ENCODE measurements around the gene DPPA3.
"Not testable (repeated sequence)": the region's sequence is repeated elsewhere in the genome, so short reads cannot be mapped to it uniquely, and the experiment has no call there.

The DPPA3 gene

DNA sequence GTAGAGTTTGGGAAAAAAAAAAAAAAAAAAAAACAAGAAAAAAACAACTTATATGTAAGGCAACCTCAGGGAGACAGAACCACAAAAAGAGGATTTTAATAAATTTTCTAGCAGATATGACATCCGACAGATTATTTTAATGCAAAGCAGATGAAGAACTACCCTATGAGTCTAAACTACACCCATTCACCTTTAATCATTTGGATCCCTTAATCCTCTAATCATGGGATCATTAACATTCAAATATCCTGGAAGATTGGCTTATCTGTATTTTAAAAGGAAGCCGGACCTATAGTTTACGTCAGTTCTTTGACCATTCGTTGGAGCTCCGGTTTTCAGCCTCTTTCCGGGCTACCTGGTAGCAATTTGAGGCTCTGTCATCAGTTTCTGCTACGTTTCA lies at the start of gene DPPA3:
TSS of gene DPPA3 (plus strand) at position 301 of the 400 bp plus-strand sequence. CDS start 138 bp downstream, outside the sequence.
- no peak for DNase-seq

GRCh38 chr12:7661741-7662140 lies 49.5 kb upstream of the DPPA3 start:
- DNase-seq = no peak

- no peak for DNase-seq
Observed at GRCh38 chr12:7666595-7666994, 44.6 kb upstream of the DPPA3 start.

DNA sequence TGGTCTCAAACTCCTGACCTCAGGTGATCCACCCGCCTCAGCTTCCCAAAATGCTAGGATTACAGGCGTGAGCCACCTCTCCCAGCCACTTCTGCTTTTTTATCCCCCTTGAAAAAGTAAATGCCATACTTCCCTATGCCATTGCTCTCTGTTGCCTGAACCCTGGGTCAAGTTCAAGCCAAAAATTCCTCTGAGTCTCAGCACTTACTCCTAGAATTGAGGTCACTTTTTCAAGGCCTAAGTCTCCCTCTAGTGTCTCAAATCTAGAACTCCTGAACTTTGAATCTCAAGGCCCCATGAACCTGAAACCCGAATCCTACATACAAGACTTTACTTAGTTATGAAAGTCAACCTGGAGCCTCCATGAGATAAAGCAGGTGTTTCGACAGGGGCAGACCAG lies 44.1 kb upstream of the DPPA3 start:
- DNase-seq = peak; percentile 18

GRCh38 chr12:7668171-7668570 lies 43.1 kb upstream of the DPPA3 start:
- no peak for DNase-seq

DNA sequence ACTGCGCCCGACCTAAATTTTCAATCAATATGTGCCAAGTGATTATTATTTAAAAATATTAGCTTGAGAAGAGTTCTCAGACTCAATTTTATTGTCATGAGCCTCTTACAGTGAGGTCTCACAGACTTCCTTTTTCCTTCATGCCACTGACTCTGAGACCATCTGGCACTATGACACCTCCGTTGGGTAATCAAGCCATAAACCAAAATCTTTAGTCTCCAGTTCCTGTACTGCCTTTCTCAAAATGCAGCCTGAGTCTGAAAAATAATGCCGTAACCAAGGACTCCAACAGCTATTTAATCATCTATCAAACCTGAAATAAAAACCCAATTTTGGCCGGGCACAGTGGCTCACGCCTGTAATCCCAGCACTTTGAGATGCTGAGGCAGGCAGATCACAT lies 35.8 kb upstream of the DPPA3 start:
- DNase-seq = not testable (repeated sequence)

- DNase-seq = peak; percentile 49
Observed at GRCh38 chr12:7677432-7677888, 33.8 kb upstream of the DPPA3 start.

GRCh38 chr12:7678744-7679143 lies 32.5 kb upstream of the DPPA3 start:
- no peak for DNase-seq

GRCh38 chr12:7679251-7680045 lies 31.8 kb upstream of the DPPA3 start:
- no peak for DNase-seq

DNA sequence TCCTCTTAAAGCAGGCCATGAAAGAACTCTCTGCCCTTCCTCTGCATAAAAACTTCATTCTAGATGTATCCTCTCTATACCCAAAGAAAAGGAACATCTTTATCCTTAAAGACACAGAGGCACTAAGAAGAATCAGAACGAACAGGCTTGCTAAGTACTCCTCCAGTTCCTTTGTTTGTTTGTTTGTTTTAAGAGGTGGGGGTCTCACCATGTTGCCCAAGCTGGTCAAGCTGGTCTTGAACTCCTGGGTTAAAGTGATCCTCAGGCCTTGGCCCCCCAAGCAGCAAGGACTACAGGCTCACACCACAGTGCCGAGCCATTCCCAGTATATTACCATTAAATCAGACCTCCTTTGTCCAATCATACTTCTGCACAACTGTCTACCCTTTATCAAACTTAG lies 29.7 kb upstream of the DPPA3 start:
- no peak for DNase-seq

GRCh38 chr12:7693793-7694192 lies 17.4 kb upstream of the DPPA3 start:
- DNase-seq = no peak

- no peak for DNase-seq
Observed at GRCh38 chr12:7694556-7695236, 16.5 kb upstream of the DPPA3 start.

- DNase-seq = no peak
Observed at GRCh38 chr12:7695237-7695560, 16.0 kb upstream of the DPPA3 start.

DNA sequence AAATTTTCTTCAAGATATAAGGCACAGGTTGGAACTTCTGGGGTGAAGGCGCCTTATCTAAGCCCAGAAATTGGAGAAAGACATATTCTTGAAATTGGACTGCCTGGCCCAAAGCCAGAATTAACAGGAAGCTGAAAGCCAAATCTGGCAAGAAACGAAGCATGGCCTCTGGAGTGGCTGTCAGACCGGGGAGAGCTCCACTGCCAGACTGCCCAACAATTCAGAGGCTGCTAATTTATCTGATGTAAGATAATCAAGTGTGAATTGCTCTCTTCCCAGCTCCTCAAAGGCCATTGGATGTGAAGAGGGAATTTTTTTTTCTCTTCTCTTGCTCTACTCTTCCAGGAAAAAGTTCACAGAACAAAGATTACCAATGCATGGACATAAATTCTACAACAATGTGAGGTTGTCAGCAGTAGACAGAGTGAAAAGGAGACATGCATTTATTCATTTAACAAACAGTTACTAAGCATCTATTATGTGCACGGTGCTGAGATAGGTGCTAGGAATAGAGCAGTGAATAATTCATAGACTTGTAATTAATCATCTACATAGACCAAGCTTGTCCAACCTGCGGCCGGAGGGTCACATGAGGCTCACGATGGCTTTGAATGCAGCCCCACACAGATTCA lies 15.6 kb upstream of the DPPA3 start, which contains the start of gene GDF3:
TSS of gene GDF3 (minus strand) at position 210 of the 632 bp plus-strand sequence. CDS start at position 163, 47 bp downstream.
- peak; percentile 22 for DNase-seq

- DNase-seq = no peak
Observed at GRCh38 chr12:7705846-7706245, 5.4 kb upstream of the DPPA3 start.

DNA sequence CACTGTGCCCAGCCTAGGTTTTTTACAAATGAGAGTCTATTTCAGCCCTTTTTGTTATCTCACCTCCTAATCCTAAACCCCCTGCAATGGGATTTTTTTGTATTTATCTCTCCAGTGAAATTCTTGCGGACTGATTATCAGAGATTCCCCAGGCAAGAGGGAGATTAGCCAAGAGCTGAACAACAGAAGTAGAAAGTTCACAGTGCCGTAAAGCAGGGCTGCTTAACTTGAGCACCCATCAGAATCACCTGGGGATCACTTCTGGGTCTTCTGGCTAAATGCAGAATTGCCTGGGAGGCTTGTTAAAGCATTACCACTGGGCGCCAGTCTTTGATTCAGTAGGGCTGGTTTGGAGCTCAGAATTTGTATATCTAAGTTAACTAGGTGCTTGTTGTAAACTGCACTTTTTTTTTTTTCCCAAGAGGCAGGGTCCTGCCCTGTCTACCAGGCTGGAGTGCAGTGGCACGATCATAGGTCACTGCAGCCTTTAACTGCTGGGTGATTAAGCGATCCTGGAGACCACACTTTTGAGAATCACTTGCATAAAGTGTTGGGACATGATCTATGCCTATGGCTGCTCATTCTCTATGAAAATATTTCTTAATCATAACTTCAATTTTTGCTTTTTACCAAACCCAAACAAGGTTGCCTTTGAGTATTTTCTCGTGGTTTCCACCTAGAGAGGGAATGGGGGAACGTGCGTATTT lies 1.1 kb upstream of the DPPA3 start:
- DNase-seq = no peak

DNA sequence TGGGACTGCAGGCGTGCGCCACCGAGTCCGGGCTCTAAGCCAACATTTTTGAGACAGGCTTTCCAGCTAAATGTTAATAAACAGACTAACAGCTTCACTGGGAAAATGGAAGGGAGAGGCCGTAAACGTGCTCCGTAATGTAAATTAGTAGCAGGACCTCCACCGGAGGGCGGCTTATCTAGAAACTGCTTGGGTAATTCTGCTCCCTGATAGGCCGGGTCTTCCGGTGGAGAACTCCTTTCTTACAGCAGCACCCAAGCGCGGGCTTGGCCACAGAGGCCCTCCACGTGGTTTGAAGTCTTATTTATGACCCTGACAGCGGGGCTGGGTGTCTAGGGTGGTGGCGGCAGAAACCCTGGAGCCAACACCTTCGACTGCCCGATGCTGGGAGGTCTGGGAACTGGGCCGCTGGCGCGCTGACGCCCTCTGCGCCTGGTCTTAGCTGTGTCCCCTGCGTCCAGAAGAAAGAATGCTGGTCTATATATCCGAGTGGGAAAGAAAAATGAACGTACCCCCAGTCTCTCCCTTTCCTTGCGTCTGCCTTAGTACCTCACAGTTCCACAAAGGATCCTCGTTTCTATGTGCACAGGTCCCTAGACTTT lies 1.7 kb downstream of the DPPA3 start:
- DNase-seq = no peak

- DNase-seq = peak; percentile 19
Observed at GRCh38 chr12:7716381-7716780, 5.1 kb downstream of the DPPA3 start.

DNA sequence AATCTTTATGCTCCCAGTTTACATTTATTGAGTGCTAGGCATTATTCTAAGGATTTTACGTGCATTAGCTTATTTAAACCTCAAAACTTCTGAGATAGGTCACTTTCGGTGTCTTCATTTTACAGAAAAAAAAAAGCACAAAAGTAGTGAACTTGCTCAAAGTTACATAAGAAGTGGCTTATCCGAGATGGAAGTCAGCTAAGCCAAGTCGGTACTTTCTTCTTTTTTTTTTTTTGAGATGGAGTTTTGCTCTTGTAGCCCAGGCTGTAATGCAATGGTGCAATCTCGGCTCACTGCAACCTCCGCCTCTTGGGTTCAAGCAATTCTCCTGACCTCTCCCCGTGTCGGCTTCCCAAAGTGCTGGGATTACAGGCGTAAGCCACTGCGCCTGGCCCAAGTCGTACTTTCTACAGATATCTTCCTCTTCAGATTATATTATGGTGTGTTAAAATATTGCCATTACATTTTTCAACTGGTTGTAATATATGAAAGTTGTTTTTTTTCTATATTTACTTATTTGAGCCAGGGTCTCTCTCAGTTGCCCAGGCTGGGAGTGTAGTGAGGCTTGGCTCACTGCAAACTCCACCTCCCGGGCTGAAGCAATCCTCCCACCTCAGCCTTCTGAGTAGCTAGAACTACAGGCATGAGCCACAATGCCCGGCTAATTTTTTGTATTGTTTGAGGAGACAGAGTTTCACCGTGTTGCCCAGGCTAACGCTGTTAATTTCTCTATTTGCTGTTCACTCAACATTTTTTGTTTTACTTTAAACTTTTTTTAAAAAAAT lies 8.9 kb downstream of the DPPA3 start:
- no peak for DNase-seq

DNA sequence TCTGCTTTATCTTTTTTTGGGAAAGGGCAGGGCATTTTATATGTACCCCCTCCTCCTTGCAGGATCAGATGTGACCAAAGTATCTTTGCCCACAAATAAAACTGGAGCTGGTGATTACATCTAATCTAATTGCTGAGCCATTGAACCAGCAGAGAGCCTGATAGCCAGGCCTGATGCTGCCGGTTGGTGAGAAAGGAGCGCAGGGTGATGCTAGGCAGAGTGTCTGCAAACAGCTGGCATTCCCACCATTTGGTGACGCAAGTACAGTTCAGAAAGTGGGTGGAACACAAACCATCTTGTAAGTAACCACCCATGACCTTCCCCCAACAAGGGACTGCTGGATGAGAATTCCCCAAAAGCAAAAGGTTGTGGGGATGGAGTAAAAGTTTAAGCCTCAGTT lies 12.7 kb downstream of the DPPA3 start:
- no peak for DNase-seq

- DNase-seq = peak; percentile 74
Observed at GRCh38 chr12:7729746-7730145, 18.5 kb downstream of the DPPA3 start.

- not testable (repeated sequence) for DNase-seq
Observed at GRCh38 chr12:7730984-7731383, 19.8 kb downstream of the DPPA3 start.
